Endothelial cell of umbilical vein (primary cell): Measurements from ENCODE around the gene OARD1. TPM values are rescaled to one million over a fixed set of nuclear protein-coding genes. Genes with fewer than 3 reads are reported as not detected.
A peak's percentile ranks its signal among the peaks of the same experiment; 100 is the strongest.

ENCODE experiments used
- BruUV-seq: library from RNA; stranded (reverse); fragments of 400-500 nt; replicated peaks from 2 replicates; lab custom pipeline; 2021; lab: Mats Ljungman, UMichigan
- CTCF ChIA-PET: fragments of 300-600, 350-600 bp; sonication (Branson Sonifier 250); formaldehyde crosslinking; loops from one replicate; lab custom pipeline; 2021; ENCODE audit warnings: antibody characterized with exemption, inconsistent platforms; lab: Charles Lee
- POLR2A ChIA-PET: fragments of 300-600, 350-600 bp; sonication (Branson Sonifier 250); formaldehyde crosslinking; loops from one replicate; lab custom pipeline; 2021; ENCODE audit warnings: antibody characterized with exemption, inconsistent platforms; lab: Charles Lee
- DNase-seq: peaks from one replicate; pipeline ENCODE4 v3.0.0-alpha.2; 2011; ENCODE audit warnings: low read depth, low spot score
- FAIRE-seq: peaks from 2 replicates; lab custom pipeline; 2011; peaks lifted over from hg19 to GRCh38; lab: Jason Lieb, UNC
- H2AFZ ChIP-seq: 2 replicates; pipeline ENCODE4 v1.6.0; 2012; ENCODE audit warnings: low read depth, low read length, control low read depth, inconsistent platforms
- H3K27ac ChIP-seq: 2 replicates; pipeline ENCODE4 v1.5.1; 2011; ENCODE audit warnings: low read depth, mild to moderate bottlenecking, control low read depth, low read length, moderate library complexity; ENCODE audit not compliant: insufficient read depth
- H3K27me3 ChIP-seq, 2 experiments: 2 replicates each; pipeline versions ENCODE4 v1.6.0 to v1.6.1; 2011; ENCODE audit warnings: low read length in 2 of 2, mixed read lengths in 1 of 2; ENCODE audit not compliant: control insufficient read depth in 2 of 2, insufficient read depth in 2 of 2
- H3K36me3 ChIP-seq, 2 experiments: 2 replicates in 1 of 2; 3 replicates in 1 of 2; pipeline ENCODE4 v1.5.1; 2011; ENCODE audit warnings: low read length in 2 of 2, mild to moderate bottlenecking in 1 of 2, moderate library complexity in 1 of 2; ENCODE audit not compliant: control insufficient read depth in 2 of 2, insufficient read depth in 2 of 2; ENCODE audit errors: extremely low read depth in 1 of 2
- H3K4me1 ChIP-seq: 3 replicates; pipeline ENCODE4 v1.5.1; 2011; ENCODE audit warnings: mild to moderate bottlenecking, low read length; ENCODE audit not compliant: control insufficient read depth, insufficient read depth; ENCODE audit errors: extremely low read depth
- H3K4me2 ChIP-seq: 2 replicates; pipeline ENCODE4 v1.6.1; 2011; ENCODE audit warnings: low read length, control low read depth, mixed read lengths; ENCODE audit not compliant: insufficient read depth
- H3K4me3 ChIP-seq, 3 experiments: fragments of 200-600 bp in 1 of 3; sonication (generic), shearing (Covaris generic) in 1 of 3; replicated peaks in 1 of 3; 2 replicates each; pipeline ENCODE4 v1.5.1; 2011 to 2016; ENCODE audit warnings: control low read depth in 3 of 3, low read length in 3 of 3, mild to moderate bottlenecking in 2 of 3, inconsistent platforms in 1 of 3, low read depth in 1 of 3, moderate library complexity in 1 of 3; ENCODE audit not compliant: insufficient read depth in 1 of 3
- H3K79me2 ChIP-seq: 2 replicates; pipeline ENCODE4 v1.6.0; 2012; ENCODE audit warnings: low read length, inconsistent platforms; ENCODE audit not compliant: control insufficient read depth, insufficient read depth
- H3K9ac ChIP-seq: replicated peaks from 2 replicates; pipeline ENCODE3; 2011; ENCODE audit warnings: low read length, control low read depth; ENCODE audit not compliant: insufficient read depth; ENCODE audit errors: extremely low read depth
- H3K9me1 ChIP-seq: replicated peaks from 3 replicates; pipeline ENCODE4 v1.6.0; 2011; ENCODE audit warnings: mild to moderate bottlenecking, low read length; ENCODE audit not compliant: control insufficient read depth, insufficient read depth; ENCODE audit errors: extremely low read depth
- H3K9me3 ChIP-seq: replicated peaks from 2 replicates; pipeline ENCODE4 v1.5.1; 2012; ENCODE audit warnings: low read length, inconsistent platforms; ENCODE audit not compliant: control insufficient read depth, insufficient read depth
- H4K20me1 ChIP-seq: replicated peaks from 2 replicates; pipeline ENCODE3; 2011; ENCODE audit warnings: mild to moderate bottlenecking, low read length; ENCODE audit not compliant: control insufficient read depth, insufficient read depth; ENCODE audit errors: extremely low read depth
- EZH2 ChIP-seq: IDR thresholded peaks from 2 replicates; pipeline ENCODE4 v1.6.1; 2012; ENCODE audit warnings: borderline replicate concordance, low read depth, mild to moderate bottlenecking, moderate library complexity, low read length, inconsistent platforms; ENCODE audit not compliant: severe bottlenecking
- FOS ChIP-seq: IDR thresholded peaks from 2 replicates; pipeline ENCODE4 v1.6.1; 2011; ENCODE audit warnings: mild to moderate bottlenecking, low read length, moderate library complexity, borderline replicate concordance; ENCODE audit not compliant: insufficient read depth
- GATA2 ChIP-seq: IDR thresholded peaks from 2 replicates; pipeline ENCODE4 v1.7.0; 2011; ENCODE audit warnings: low read depth, mild to moderate bottlenecking, moderate library complexity, mixed read lengths, low read length; ENCODE audit not compliant: insufficient read length, insufficient read depth
- JUN ChIP-seq: IDR thresholded peaks from 2 replicates; pipeline ENCODE4 v1.6.1; 2011; ENCODE audit warnings: borderline replicate concordance, low read depth; ENCODE audit not compliant: insufficient read length, insufficient read depth
- MYC ChIP-seq: IDR thresholded peaks from one replicate; pipeline ENCODE4 v1.6.1; 2011; ENCODE audit warnings: mild to moderate bottlenecking, low read depth, low read length
- POLR2A ChIP-seq: IDR thresholded peaks from 2 replicates; pipeline ENCODE4 v1.6.1; 2012; ENCODE audit warnings: low read depth, mild to moderate bottlenecking, control low read depth, low read length
- POLR2AphosphoS5 ChIP-seq: IDR thresholded peaks from 2 replicates; pipeline ENCODE4 v1.6.1; 2012; ENCODE audit warnings: low read depth, mild to moderate bottlenecking, control low read depth, low read length, moderate library complexity; ENCODE audit not compliant: insufficient read depth
- dilution Hi-C: fragments of 300-500 bp; cut with MboI; formaldehyde crosslinking; loops from one replicate; pipeline ENCODE4 v1.15.0; 2019; ENCODE audit warnings: low sequenced_read_pairs; ENCODE audit not compliant: extremely low pct_ligation_motif_present
- intact Hi-C: fragments of 100-400 bp; cut with micrococcal nuclease; formaldehyde crosslinking; loops from one replicate; pipeline ENCODE4 v1.10.0; 2022
- polyA plus RNA-seq, 4 experiments: library from polyadenylated mRNA; depleted of rRNA in 3 of 4; stranded (reverse) in 3 of 4; unstranded in 1 of 4; fragments of >200 nt; gene quantifications; 2 replicates each; pipeline versions ENCODE4 v1.2.1 to v1.2.3, GENCODE V29; 2011 to 2012; ENCODE audit warnings: missing spikeins in 1 of 4
- total RNA-seq: library from RNA; stranded (reverse); gene quantifications from 2 replicates; pipeline ENCODE4 v1.2.3, GENCODE V29; 2021
- TF ChIP-seq, protein P1 (sequence below), 2 donors: IDR thresholded peaks; 1 replicate in 1 of 2; 2 replicates in 1 of 2; pipeline ENCODE4 v1.5.1; 2011; ENCODE audit warnings: low read length in 2 of 2, mild to moderate bottlenecking in 2 of 2, moderate library complexity in 2 of 2, control low read depth in 1 of 2, inconsistent platforms in 1 of 2, low read depth in 1 of 2; ENCODE audit not compliant: insufficient read depth in 1 of 2; ENCODE audit errors: extremely low read depth in 1 of 2
- TF ChIP-seq, protein P2 (sequence below): IDR thresholded peaks from 2 replicates; pipeline ENCODE4 v1.6.1; 2011; ENCODE audit not compliant: insufficient read depth, insufficient read length

Gene OARD1
- total and polyA plus RNA-seq, 2 donors (not counting 3 experiments of a cell fraction or from before 2014, with no cell fraction given), result 5.2 to 13.0 TPM

DNA sequence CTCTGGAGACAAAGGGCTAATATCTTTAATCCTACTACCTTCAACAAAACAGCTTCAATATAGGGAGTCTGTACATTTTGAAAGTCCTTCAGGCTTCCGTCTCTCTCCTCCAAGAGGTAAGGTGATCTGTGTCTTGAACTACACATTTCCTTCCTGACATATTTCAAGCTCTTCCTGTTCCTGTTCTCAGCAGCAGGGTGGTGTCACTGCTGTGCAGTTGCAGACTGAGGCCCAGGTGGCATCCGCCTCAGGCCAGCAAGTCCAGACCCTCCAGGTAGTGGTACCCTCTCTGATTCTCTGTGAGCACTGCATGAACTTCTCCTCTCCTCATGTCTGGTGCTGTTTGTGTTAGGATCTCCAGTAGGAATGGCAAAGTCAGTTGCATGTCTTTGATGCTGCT, 8.5 kb upstream of the OARD1 start:
- no peaks in the 10 kb centered on the region for H3K9me3 ChIP-seq
- intact Hi-C loops (no loop called here), dilution Hi-C loops (no loop called here)
- no peaks in the 10 kb centered on the region for H3K9me1 ChIP-seq
- H3K27ac ChIP-seq, result no peak overlapping the region
- BruUV-seq, result no TSS peak
- ChIA-PET CTCF (interaction anchor here (0.7 kb wide), 1 partner anchor 102 kb away, joined by 4 read pairs; no protein-coding TSS in a partner anchor), POLR2A (no interaction called here)
- DNase-seq (no peak), FAIRE-seq (no peak)
- H3K36me3 ChIP-seq, result peaks cover 13 to 15% of the 10 kb centered on the region in 2 experiments
- TF ChIP-seq EZH2 (no peak), FOS (no peak), POLR2A (no peak), GATA2 (no peak), MYC (no peak), POLR2AphosphoS5 (no peak), JUN (no peak)
- TF ChIP-seq, protein P1, sequence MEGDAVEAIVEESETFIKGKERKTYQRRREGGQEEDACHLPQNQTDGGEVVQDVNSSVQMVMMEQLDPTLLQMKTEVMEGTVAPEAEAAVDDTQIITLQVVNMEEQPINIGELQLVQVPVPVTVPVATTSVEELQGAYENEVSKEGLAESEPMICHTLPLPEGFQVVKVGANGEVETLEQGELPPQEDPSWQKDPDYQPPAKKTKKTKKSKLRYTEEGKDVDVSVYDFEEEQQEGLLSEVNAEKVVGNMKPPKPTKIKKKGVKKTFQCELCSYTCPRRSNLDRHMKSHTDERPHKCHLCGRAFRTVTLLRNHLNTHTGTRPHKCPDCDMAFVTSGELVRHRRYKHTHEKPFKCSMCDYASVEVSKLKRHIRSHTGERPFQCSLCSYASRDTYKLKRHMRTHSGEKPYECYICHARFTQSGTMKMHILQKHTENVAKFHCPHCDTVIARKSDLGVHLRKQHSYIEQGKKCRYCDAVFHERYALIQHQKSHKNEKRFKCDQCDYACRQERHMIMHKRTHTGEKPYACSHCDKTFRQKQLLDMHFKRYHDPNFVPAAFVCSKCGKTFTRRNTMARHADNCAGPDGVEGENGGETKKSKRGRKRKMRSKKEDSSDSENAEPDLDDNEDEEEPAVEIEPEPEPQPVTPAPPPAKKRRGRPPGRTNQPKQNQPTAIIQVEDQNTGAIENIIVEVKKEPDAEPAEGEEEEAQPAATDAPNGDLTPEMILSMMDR (IDR thresholded peaks at IDR 0.05; ENCODE audit: extremely low read depth in 1 of 2, insufficient read depth in 1 of 2, low read depth in 1 of 2, low read length in 2 of 2), result no peak
- TF ChIP-seq, protein P2, sequence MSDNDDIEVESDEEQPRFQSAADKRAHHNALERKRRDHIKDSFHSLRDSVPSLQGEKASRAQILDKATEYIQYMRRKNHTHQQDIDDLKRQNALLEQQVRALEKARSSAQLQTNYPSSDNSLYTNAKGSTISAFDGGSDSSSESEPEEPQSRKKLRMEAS, result no peak
- peaks cover 69% of the 10 kb centered on the region for H3K79me2 ChIP-seq
- H3K4me2 ChIP-seq, result peak overlapping the region; percentile 37
- peaks cover 8% of the 10 kb centered on the region for H4K20me1 ChIP-seq
- H3K4me1 ChIP-seq, result peaks cover 12% of the 10 kb centered on the region
- H3K9ac ChIP-seq, result no peak overlapping the region
- no peak overlapping the region for H3K4me3 ChIP-seq
- H3K27me3 ChIP-seq, result no peaks in the 10 kb centered on the region
- H2AFZ ChIP-seq, result no peak overlapping the region
